Suprapubic skin (tissue), 4 donors: Measurements from ENCODE around the gene C17orf58. TPM values are rescaled to one million over a fixed set of nuclear protein-coding genes. Genes with fewer than 3 reads are reported as not detected.
A peak's percentile ranks its signal among the peaks of the same experiment; 100 is the strongest.

ENCODE experiments used
- DNase-seq, 2 donors: peaks; one replicate each; pipeline ENCODE4 v3.0.0-alpha.2; 2019; ENCODE audit warnings: low spot score in 2 of 2
- H3K27ac ChIP-seq: fragments of 200-600 bp; sonication (generic); one replicate; pipeline ENCODE4 v1.5.1; 2019
- H3K27me3 ChIP-seq: fragments of 200-600 bp; sonication (generic); one replicate; pipeline ENCODE4 v1.5.1; 2019
- H3K36me3 ChIP-seq: fragments of 200-600 bp; sonication (generic); one replicate; pipeline ENCODE4 v1.5.1; 2019
- H3K4me1 ChIP-seq: fragments of 200-600 bp; sonication (generic); one replicate; pipeline ENCODE4 v1.5.1; 2019
- H3K4me3 ChIP-seq: fragments of 200-600 bp; sonication (generic); one replicate; pipeline ENCODE4 v1.5.1; 2019; ENCODE audit warnings: mild to moderate bottlenecking
- H3K9me3 ChIP-seq: fragments of 200-600 bp; sonication (generic); one replicate; pipeline ENCODE4 v1.5.1; 2019
- EP300 ChIP-seq: sonication (generic); formaldehyde crosslinking; IDR thresholded peaks from one replicate; pipeline ENCODE4 v1.6.1; 2017; ENCODE audit warnings: antibody characterized with exemption
- POLR2A ChIP-seq, 2 donors: fragments of 450-650 bp; IDR thresholded peaks; one replicate each; pipeline ENCODE4 v1.6.1; 2017; ENCODE audit warnings: antibody characterized with exemption in 2 of 2, mild to moderate bottlenecking in 2 of 2, moderate library complexity in 2 of 2
- POLR2AphosphoS5 ChIP-seq, 3 donors: sonication (generic); formaldehyde crosslinking; IDR thresholded peaks; one replicate each; pipeline ENCODE4 v1.6.1; 2017; ENCODE audit warnings: antibody characterized with exemption in 3 of 3
- WGBS: methylation state at CpG from one replicate; pipeline ENCODE4 v1.1.5; 2018; 5-methylcytosine and 5-hydroxymethylcytosine counted together
- total RNA-seq, 4 donors: library from RNA; depleted of rRNA; stranded (reverse); fragments of >200 nt; gene quantifications; one replicate each; pipeline ENCODE4 v1.1.0, GENCODE V29; 2016
- TF ChIP-seq, protein P1 (sequence below), 2 donors: fragments of 200-600 bp in 1 of 2; fragments of 450-650 bp in 1 of 2; sonication (generic) in 1 of 2; IDR thresholded peaks; one replicate each; pipeline ENCODE4 v1.5.1; 2016 to 2019; ENCODE audit warnings: antibody characterized with exemption in 2 of 2, mild to moderate bottlenecking in 1 of 2, moderate library complexity in 1 of 2

C17orf58 gene
- total RNA-seq, 4 donors from 2014 or later, result 3.4 to 8.0 (median 5.6) TPM

DNA sequence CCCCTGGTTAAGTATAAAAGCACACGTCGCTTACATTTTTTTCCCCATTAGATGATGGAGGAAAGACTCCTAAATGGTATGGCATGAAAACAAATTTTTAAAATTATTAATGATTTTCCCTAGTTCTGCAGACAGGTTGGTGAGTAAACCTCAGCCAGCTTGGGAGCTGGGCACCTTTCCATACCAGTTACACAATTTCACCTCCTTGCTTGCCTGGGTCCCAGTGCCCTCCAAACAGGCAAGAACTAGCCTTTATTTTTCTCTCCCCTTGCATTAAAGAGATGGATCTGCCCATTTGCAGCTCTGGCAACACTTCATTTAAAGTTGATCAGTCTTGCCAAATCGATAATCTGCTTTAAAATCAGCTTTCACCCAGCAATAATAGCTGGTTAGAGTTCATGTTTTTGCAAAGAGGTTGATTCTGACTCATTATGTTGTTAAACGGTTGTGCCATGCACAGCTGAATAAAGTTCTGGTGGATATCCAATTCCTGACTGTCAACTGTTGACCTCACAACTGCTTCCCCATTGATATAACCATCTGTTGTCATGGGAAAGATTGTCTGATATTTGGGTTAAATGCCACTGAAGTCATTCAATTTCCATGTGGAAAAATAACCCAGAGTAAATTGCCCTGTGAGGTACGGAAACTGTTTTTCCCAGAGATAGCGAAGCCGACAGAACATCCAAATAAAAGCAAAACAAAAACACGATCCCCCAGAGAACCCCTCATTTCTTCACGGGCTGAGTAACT lies 1.3 kb downstream of the C17orf58 start:
- H3K36me3 ChIP-seq, result no peaks in the 10 kb centered on the region
- H3K4me3 ChIP-seq, result peak overlapping the region; percentile 77
- peak overlapping the region; percentile 95 for H3K27ac ChIP-seq
- peaks cover 35% of the 10 kb centered on the region for H3K4me1 ChIP-seq
- WGBS, result 11% methylated on average over 9 of the region's 9 CpGs
- no peaks in the 10 kb centered on the region for H3K27me3 ChIP-seq
- TF ChIP-seq POLR2A (IDR thresholded peaks at IDR 0.05), result no peak
- TF ChIP-seq, protein P1, sequence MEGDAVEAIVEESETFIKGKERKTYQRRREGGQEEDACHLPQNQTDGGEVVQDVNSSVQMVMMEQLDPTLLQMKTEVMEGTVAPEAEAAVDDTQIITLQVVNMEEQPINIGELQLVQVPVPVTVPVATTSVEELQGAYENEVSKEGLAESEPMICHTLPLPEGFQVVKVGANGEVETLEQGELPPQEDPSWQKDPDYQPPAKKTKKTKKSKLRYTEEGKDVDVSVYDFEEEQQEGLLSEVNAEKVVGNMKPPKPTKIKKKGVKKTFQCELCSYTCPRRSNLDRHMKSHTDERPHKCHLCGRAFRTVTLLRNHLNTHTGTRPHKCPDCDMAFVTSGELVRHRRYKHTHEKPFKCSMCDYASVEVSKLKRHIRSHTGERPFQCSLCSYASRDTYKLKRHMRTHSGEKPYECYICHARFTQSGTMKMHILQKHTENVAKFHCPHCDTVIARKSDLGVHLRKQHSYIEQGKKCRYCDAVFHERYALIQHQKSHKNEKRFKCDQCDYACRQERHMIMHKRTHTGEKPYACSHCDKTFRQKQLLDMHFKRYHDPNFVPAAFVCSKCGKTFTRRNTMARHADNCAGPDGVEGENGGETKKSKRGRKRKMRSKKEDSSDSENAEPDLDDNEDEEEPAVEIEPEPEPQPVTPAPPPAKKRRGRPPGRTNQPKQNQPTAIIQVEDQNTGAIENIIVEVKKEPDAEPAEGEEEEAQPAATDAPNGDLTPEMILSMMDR (IDR thresholded peaks at IDR 0.05), result no peak
- no peaks in the 10 kb centered on the region for H3K9me3 ChIP-seq
- DNase-seq, result no peak

DNA sequence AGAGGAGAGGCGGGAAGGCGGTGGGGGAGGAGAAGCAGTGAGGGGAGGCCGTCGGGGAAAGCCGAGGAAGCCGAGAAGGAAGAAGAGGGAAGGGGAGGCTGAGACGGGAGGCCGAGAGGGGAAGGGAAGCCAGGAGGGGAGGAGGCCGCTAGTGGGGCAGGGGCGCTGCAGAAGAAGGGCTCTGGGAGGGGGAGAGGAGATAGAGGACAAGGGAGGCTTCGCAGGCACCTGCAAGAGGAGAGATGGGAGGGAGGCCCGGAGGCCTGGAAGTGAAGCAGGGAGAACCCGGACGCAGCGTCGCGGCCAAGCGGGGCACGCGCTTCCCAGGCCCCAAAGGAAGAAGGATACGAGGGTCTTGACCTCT lies 2.3 kb downstream of the C17orf58 start:
- Histone ChIP-seq H3K27ac (peak overlapping the region; percentile 95), H3K4me1 (peaks cover 35% of the 10 kb centered on the region), H3K4me3 (peak overlapping the region; percentile 77), H3K9me3 (no peaks in the 10 kb centered on the region), H3K36me3 (no peaks in the 10 kb centered on the region), H3K27me3 (no peaks in the 10 kb centered on the region)
- 2% methylated on average over 21 of the region's 21 CpGs for WGBS
- DNase-seq, result peak; percentile 76 to 84
- TF ChIP-seq, protein P1 (IDR thresholded peaks at IDR 0.05), result no peak
- TF ChIP-seq POLR2AphosphoS5 (IDR thresholded peaks at IDR 0.05) (no peak), POLR2A (IDR thresholded peaks at IDR 0.05) (no peak), EP300 (no peak)

DNA sequence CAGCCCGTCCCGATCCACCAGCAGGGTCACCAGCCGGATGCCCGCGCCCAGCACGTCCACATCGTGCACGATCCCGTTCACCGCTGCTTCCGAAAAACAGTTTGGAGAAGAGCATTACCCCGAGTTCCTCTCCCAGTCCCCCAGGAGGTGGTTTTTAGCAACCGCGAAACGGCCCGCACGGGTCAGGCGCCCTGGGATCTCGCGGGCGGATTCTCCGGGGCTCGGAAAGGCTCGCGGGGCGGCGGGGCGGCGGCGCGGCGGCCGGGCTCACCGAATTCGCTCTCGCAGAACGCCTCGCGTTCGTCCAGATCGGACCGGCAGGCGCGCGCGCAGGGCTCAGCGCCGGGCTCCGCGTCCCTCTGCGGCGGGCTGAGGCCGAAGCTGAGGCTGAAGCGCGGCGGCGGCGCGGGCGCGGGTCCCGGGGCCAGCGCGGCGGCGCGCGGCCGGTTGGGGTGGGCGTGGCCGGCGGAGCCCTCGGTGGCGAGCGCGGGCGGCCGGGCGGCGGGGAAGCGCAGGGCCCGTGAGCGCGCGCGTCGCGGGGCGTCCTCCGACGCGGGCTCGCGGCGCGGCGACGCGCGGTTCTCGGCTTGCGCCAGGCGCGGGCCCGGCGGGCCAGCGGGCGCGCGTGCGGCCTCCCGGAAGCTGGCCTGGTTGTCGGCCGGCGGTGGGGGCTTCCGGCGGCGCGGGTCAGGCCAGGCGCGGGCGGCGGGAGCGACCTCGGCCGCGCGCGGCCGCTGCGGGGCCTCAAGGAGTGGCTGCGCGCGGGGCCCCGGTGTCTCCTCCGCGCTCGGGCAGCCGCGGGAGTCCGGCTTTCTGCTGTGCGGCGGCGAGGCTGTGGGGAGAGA lies 2.9 kb downstream of the C17orf58 start:
- Histone ChIP-seq H3K27ac (peak overlapping the region; percentile 95), H3K36me3 (no peaks in the 10 kb centered on the region), H3K4me1 (peaks cover 35% of the 10 kb centered on the region), H3K27me3 (no peaks in the 10 kb centered on the region), H3K9me3 (no peaks in the 10 kb centered on the region), H3K4me3 (peak overlapping the region; percentile 77)
- under 1% methylated on average over 68 of the region's 144 CpGs for WGBS
- TF ChIP-seq, protein P1 (IDR thresholded peaks at IDR 0.05), result no peak
- no peak for TF ChIP-seq EP300
- peak; percentile 39 to 58 for TF ChIP-seq POLR2A (IDR thresholded peaks at IDR 0.05)
- peak in 1 of 3 donors; percentile 56 for TF ChIP-seq POLR2AphosphoS5 (IDR thresholded peaks at IDR 0.05)
- peak; percentile 85 to 87 for DNase-seq

DNA sequence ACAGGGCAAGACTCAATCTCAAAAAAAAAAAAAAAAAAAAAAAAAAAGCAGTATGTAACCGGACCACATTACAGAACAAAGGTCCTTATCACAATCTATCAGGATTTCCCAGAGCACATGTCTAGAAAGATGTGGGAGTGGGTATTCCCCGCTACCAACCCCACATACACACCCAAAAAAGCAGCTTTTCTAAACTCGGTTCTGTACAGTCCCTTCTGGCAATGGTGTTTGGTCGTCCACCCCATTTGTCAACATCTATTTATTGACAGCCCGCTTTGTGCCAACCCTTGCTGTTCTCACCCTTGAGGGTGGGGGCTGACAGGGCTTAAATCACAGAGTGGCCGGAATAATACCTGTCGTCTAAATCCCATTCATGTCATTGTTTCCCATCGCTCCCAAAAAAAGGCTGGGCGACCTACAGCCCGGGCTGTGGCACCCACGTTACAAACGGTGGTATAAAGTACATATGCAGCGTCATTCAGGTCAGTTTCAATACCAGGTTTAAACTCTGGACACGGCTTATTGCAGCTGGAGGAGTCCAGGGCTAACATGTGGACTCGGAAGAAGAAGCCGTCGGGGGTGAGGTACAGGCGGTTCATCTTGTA lies 3.6 kb downstream of the C17orf58 start:
- peak overlapping the region; percentile 93 for H3K27ac ChIP-seq
- TF ChIP-seq EP300, result no peak
- no peak for TF ChIP-seq POLR2AphosphoS5 (IDR thresholded peaks at IDR 0.05)
- TF ChIP-seq, protein P1 (IDR thresholded peaks at IDR 0.05), result no peak
- TF ChIP-seq POLR2A (IDR thresholded peaks at IDR 0.05), result no peak
- H3K36me3 ChIP-seq, result no peaks in the 10 kb centered on the region
- no peaks in the 10 kb centered on the region for H3K9me3 ChIP-seq
- H3K27me3 ChIP-seq, result no peaks in the 10 kb centered on the region
- peak overlapping the region; percentile 77 for H3K4me3 ChIP-seq
- peaks cover 35% of the 10 kb centered on the region for H3K4me1 ChIP-seq
- DNase-seq, result no peak
- WGBS, result 12% methylated on average over 12 of the region's 18 CpGs

DNA sequence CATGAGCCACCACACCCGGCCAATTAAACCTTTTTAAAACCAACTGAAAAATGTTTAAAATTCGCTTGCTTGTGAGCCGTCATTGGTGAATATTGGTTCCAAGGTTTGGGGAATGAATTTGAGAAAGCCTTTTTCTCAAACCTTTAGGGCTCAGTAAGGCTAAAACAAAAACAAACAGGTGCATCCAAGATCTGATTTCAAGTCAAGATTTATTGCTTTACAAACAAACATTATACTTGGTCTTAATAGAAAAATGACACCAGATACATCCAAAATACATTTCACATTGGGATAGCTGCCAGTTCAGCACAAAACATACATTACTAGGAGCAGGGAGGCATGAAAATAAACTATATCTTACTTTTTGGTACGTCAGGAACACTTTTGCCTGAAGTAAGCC lies 5.4 kb downstream of the C17orf58 start:
- 94% methylated on average over 4 of the region's 4 CpGs for whole genome bisulfite sequencing
- TF ChIP-seq POLR2AphosphoS5 (IDR thresholded peaks at IDR 0.05) (no peak), POLR2A (IDR thresholded peaks at IDR 0.05) (no peak), EP300 (no peak)
- TF ChIP-seq, protein P1 (IDR thresholded peaks at IDR 0.05), result no peak
- no peak for DNase-seq
- no peaks in the 10 kb centered on the region for H3K27me3 ChIP-seq
- H3K9me3 ChIP-seq, result no peaks in the 10 kb centered on the region
- H3K4me3 ChIP-seq, result no peak overlapping the region
- H3K4me1 ChIP-seq, result peaks cover 26% of the 10 kb centered on the region
- H3K27ac ChIP-seq, result no peak overlapping the region
- H3K36me3 ChIP-seq, result no peaks in the 10 kb centered on the region
